Heart left ventricle (tissue), 13 donors: ENCODE data around the gene CADM2.

Experiments used
- CTCF ChIP-seq, 12 donors: fragments of 200-600 bp; sonication (generic) in 4 of 12; IDR thresholded peaks; one replicate each; pipeline versions ENCODE4 v1.5.0 to v1.8.0; 2018 to 2022; ENCODE audit warnings: antibody characterized with exemption in 12 of 12, mild to moderate bottlenecking in 5 of 12
- POLR2A ChIP-seq, 2 donors: fragments of 450-650 bp; IDR thresholded peaks; one replicate each; pipeline ENCODE4 v1.6.1; 2017; ENCODE audit warnings: antibody characterized with exemption in 2 of 2, mild to moderate bottlenecking in 2 of 2, moderate library complexity in 2 of 2
- donor health status: ischemic (EF 13 %, LVEDD 7.1; RV severe dilation, severe dysfunction).
- donor health status: DM: no; HTN: yes; CAD: no.
- donor health status: DM: no; HTN: no; CAD: no.
- donor health status: ischemic (EF 25% LVEDD 6.9; RV normal size, moderate dysfunction).
- donor health status: ischemic (EF 25% LVEDD 5.7; RV mildly dilated, moderate dysfunction).
- donor health status: ischemic (EF 35%, LVEDD 5.7; RV mildly dilated, moderate dysfunction).
- donor health status: nonischemic (EF 11% LVEDD 7.7; RV severe dilation, severe dysfunction).
- donor health status: DM: yes; HTN: yes; CAD: no.
- donor health status: PGD.
- donor health status: ischemic (EF 29% LVEDD 5.4; RV normal size, mild dysfunction).
- donor health status: nonischemic (EF 23%, LVEDD 6.1; RV moderate dilation, normal function).

GRCh38 chr3:85313380-85313779 lies 354.6 kb downstream of the CADM2 start:
- TF ChIP-seq CTCF (IDR thresholded peaks at IDR 0.05), result no peak
- no peak for TF ChIP-seq POLR2A (IDR thresholded peaks at IDR 0.05)
